ENCODE data around the gene RAB21.

The RAB21 gene

DNA sequence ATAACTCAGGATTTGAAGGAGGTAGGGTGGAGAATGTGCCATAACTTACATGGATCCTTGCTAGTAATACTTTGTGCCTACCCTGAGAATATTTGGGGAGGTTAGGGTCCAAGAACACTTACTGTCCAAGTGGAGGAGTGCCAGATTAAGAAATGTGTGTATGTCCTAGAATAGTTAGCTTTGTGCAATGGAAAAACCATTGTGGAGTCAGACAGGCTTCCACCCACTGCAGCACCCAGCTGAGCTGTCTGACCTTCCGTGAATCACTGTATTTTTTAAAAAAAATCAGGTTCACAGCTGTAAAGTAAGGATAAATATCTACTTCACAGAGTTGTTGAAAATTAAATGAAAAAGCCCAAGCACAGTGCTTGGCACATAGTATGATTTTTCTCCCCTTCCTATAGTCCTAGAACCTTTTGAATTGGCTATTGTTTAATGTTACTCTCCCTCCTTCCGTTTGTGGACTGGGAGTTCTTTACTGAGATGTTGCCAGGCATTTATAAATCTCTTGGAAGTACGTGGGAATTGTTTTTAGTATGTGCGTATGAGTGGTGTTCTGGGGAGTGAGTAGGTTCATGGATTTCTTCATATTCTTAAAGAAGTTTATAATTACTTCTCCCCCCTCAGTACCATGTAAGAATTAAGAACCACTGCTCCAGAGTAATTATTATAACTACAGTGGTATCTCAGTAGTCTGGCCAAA lies 9.2 kb downstream of the RAB21 start:
- TF ChIP-seq, protein P1, sequence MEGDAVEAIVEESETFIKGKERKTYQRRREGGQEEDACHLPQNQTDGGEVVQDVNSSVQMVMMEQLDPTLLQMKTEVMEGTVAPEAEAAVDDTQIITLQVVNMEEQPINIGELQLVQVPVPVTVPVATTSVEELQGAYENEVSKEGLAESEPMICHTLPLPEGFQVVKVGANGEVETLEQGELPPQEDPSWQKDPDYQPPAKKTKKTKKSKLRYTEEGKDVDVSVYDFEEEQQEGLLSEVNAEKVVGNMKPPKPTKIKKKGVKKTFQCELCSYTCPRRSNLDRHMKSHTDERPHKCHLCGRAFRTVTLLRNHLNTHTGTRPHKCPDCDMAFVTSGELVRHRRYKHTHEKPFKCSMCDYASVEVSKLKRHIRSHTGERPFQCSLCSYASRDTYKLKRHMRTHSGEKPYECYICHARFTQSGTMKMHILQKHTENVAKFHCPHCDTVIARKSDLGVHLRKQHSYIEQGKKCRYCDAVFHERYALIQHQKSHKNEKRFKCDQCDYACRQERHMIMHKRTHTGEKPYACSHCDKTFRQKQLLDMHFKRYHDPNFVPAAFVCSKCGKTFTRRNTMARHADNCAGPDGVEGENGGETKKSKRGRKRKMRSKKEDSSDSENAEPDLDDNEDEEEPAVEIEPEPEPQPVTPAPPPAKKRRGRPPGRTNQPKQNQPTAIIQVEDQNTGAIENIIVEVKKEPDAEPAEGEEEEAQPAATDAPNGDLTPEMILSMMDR (IDR thresholded peaks at IDR 0.05; ENCODE audit: extremely low read depth, insufficient read depth, missing control alignments), result no peak
- no peak for DNase-seq (ENCODE audit: low spot score)
- in situ Hi-C loops (cut with MboI; ENCODE audit: low pct_unique_long_range_greater_than_20kb, low sequenced_read_pairs, unreplicated experiment), result no loop called here

DNA sequence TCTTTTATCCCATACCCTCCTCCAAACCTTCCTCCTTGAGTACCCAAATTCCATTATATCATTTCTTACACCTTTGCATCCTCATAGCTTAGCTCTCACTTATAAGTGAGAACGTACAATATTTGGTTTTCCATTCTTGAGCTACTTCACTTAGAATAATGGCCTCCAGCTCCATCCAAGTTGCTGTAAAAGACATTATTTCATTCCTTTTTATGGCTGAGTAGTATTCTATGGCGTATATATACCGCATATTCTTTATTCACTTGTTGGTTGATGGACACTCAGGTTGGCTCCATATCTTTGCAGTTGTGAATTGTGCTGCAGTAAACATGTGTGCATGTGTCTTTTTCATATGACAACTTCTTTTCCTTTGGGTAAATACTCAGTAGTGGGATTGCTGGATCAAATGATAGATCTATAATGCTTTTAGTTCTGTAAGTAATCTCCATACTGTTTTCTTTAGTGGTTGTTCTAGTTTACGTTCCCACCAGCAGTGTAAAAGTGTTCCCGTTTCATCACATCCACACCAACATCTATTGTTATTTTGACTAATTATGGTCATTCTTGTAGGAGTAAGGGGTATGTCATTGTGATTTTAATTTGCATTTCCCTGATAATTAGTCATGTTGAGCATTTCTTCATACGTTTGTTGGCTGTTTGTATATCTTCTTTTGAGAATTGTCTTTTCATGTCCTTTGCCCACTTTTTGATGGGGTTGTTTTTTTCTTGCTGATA lies 10.1 kb downstream of the RAB21 start:
- in situ Hi-C loops (cut with MboI; ENCODE audit: low pct_unique_long_range_greater_than_20kb, low sequenced_read_pairs, unreplicated experiment), result no loop called here
- no peak for DNase-seq (ENCODE audit: low spot score)
- TF ChIP-seq, protein P1 (IDR thresholded peaks at IDR 0.05; ENCODE audit: extremely low read depth, insufficient read depth, missing control alignments), result no peak

DNA sequence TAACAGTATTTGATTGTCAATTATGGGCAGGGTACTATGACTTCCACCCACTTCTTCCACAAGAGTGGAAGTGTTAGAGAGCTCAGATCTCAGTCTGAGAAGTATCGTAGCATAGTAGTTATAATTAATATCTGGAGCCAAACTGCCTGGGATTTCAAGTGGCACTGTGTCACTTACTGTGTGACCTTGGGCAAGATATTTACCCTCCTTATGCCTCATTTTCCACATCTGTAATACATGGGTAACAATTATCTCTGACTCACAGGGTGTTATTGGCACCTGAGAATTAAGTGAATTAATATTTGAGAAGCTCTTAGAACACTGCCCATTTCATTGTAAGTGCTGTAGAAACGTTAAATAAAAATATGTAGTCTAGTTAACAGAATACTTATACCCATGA lies 11.5 kb downstream of the RAB21 start:
- no peak for DNase-seq (ENCODE audit: low spot score)
- in situ Hi-C loops (cut with MboI; ENCODE audit: low pct_unique_long_range_greater_than_20kb, low sequenced_read_pairs, unreplicated experiment), result no loop called here
- TF ChIP-seq, protein P1 (IDR thresholded peaks at IDR 0.05; ENCODE audit: extremely low read depth, insufficient read depth, missing control alignments), result no peak

DNA sequence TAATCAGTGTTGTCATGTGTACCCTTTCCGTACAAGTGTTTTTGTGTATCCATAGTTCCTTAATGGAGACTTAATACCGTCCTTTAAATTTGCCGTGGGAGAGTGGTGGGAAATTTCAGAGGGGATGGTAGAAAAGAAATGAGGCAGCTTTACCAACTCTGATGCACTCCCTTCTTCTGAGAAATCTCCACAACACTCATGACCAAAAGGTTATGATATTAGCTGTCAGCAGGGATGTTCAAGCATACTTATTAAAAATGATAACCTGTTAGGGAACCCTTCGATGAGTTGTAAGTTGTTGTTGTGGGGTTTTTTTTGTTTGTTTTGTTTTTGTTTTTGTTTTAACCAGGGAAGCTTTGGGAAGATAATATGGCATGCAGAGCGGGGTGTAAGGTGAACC lies 12.5 kb downstream of the RAB21 start:
- in situ Hi-C loops (cut with MboI; ENCODE audit: low pct_unique_long_range_greater_than_20kb, low sequenced_read_pairs, unreplicated experiment), result no loop called here

DNA sequence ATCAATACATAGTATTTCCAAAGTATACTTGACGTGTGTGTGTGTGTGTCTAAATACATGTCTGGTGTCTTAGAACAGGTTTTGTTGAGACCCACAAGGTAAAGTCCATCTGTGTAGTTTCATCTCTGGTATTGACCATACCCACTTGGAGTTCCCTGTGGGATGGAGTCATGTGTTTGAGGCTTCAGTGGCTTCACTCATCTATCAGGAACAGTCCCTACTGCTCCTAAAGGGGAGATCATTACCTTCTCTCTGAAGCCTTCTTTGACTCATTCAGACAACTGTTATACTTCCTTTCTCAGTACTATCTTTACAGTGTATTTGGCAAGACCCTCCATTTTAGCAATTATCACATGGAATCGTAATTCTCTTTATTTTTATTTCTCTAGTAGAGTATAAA lies 14.2 kb downstream of the RAB21 start:
- TF ChIP-seq, protein P1 (IDR thresholded peaks at IDR 0.05; ENCODE audit: extremely low read depth, insufficient read depth, missing control alignments), result no peak
- no peak for DNase-seq (ENCODE audit: low spot score)
- in situ Hi-C loops (cut with MboI; ENCODE audit: low pct_unique_long_range_greater_than_20kb, low sequenced_read_pairs, unreplicated experiment), result no loop called here

More for the DNA sequence above, 12.5 kb downstream of the RAB21 start:
- TF ChIP-seq, protein P1 (IDR thresholded peaks at IDR 0.05; ENCODE audit: extremely low read depth, insufficient read depth, missing control alignments), result no peak
- DNase-seq (ENCODE audit: low spot score), result no peak

DNA sequence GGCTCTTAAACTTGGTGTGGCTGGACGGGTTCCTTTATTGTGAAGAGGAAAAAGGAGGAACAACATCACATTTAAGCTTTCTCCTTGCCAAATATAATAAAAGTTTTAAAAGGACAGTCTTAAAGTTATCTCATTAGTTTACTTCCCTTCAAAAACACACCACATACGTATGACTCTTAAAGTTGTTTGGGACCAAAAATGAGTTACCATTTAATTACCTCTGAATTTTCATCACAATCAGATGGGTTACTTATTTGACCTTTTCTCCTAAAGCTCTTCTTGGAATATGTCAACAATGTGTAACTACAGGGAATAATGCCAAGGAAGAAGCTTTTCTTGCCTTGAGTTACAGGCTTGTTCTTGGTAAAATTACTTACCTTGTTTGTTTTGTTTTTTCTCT lies 16.4 kb downstream of the RAB21 start:
- in situ Hi-C loops (cut with MboI; ENCODE audit: low pct_unique_long_range_greater_than_20kb, low sequenced_read_pairs, unreplicated experiment), result loop anchor here (10.0 kb wide), 1 partner anchor 174 kb away; no protein-coding TSS in a partner anchor
- TF ChIP-seq, protein P1 (IDR thresholded peaks at IDR 0.05; ENCODE audit: extremely low read depth, insufficient read depth, missing control alignments), result no peak
- DNase-seq (ENCODE audit: low spot score), result no peak
